Nephron (organoid): ENCODE measurements around the gene MMP25.
"Not testable (repeated sequence)": the region's sequence is repeated elsewhere in the genome, so short reads cannot be mapped to it uniquely, and the experiment has no call there.

Experiments
- H3K27ac Mint-ChIP-seq, 3 experiments: 2 replicates each; pipeline ENCODE4 v1.8.0; 2020; ENCODE audit warnings: mixed read lengths in 3 of 3, mild to moderate bottlenecking in 2 of 3, moderate library complexity in 1 of 3
- H3K27me3 Mint-ChIP-seq: 2 replicates; pipeline ENCODE4 v1.8.0; 2021; ENCODE audit warnings: low read depth, mild to moderate bottlenecking, moderate library complexity, mixed read lengths
- H3K36me3 Mint-ChIP-seq: 2 replicates; pipeline ENCODE4 v1.8.0; 2020; ENCODE audit warnings: low read depth, mixed read lengths
- H3K4me1 Mint-ChIP-seq: 2 replicates; pipeline ENCODE4 v1.8.0; 2020; ENCODE audit warnings: mixed read lengths
- H3K4me3 Mint-ChIP-seq, 3 experiments: 2 replicates each; pipeline ENCODE4 v1.8.0; 2020; ENCODE audit warnings: mild to moderate bottlenecking in 3 of 3, mixed read lengths in 3 of 3, moderate library complexity in 2 of 3
- H3K9me3 Mint-ChIP-seq: 2 replicates; pipeline ENCODE4 v1.8.0; 2020; ENCODE audit warnings: mixed read lengths
- TF ChIP-seq, protein P1 (sequence below), 3 experiments: fragments of 200-600 bp; sonication (generic); IDR thresholded peaks; one replicate each; pipeline ENCODE4 v1.5.0; 2021; ENCODE audit warnings: antibody characterized with exemption in 3 of 3; ENCODE audit not compliant: unreplicated experiment in 3 of 3

Gene MMP25

DNA sequence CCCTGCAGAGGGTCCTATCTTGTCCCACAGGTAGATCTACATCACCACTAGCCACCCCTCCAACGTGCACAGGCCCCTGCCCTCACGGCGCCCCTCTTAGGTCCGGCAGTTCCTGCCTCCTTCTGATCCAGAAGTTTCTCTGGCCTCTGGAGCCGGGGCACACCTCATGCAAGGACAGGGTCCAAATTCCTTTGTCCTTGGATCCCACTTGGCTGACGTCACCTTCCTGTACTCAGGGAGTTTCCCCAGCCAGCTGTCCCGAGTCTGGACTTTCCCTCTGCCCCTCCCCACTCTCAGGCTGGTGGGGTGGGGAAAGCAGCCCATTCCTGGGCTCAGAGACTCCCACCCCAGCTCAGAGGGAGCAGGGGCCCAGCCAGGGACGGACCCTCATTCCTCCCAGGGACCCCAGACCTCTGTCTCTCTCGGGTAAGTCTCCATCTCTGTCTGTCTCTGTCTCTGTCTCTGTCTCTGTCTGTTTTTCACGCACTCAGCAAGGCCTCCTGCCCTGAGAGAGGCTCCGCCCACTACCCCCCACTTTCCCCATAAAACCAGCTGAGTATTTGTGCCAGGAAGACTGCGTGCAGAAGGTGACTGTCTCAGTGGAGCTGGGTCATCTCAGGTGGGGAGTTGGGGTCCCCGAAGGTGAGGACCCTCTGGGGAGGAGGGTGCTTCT is 18.8 kb downstream of the MMP25 start, which contains the start of gene IL32:
Gene IL32 (plus strand): TSS at position 572 of the 673 bp plus-strand sequence. CDS start 172 bp downstream, outside the sequence.
- no peaks in the 10 kb centered on the region for H3K36me3 Mint-ChIP-seq
- H3K27ac Mint-ChIP-seq, result peak within 1 kb of the TSS in 1 of 3 experiments; percentile 50
- no peaks in the 10 kb centered on the region for H3K9me3 Mint-ChIP-seq
- peak within 1 kb of the TSS; percentile 28 to 94 (median 86) for H3K4me3 Mint-ChIP-seq
- TF ChIP-seq, protein P1, sequence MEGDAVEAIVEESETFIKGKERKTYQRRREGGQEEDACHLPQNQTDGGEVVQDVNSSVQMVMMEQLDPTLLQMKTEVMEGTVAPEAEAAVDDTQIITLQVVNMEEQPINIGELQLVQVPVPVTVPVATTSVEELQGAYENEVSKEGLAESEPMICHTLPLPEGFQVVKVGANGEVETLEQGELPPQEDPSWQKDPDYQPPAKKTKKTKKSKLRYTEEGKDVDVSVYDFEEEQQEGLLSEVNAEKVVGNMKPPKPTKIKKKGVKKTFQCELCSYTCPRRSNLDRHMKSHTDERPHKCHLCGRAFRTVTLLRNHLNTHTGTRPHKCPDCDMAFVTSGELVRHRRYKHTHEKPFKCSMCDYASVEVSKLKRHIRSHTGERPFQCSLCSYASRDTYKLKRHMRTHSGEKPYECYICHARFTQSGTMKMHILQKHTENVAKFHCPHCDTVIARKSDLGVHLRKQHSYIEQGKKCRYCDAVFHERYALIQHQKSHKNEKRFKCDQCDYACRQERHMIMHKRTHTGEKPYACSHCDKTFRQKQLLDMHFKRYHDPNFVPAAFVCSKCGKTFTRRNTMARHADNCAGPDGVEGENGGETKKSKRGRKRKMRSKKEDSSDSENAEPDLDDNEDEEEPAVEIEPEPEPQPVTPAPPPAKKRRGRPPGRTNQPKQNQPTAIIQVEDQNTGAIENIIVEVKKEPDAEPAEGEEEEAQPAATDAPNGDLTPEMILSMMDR (IDR thresholded peaks at IDR 0.05; ENCODE audit: unreplicated experiment in 3 of 3), result no peak
- peaks cover 11% of the 10 kb centered on the region for H3K27me3 Mint-ChIP-seq
- H3K4me1 Mint-ChIP-seq, result peaks cover 34% of the 10 kb centered on the region

DNA sequence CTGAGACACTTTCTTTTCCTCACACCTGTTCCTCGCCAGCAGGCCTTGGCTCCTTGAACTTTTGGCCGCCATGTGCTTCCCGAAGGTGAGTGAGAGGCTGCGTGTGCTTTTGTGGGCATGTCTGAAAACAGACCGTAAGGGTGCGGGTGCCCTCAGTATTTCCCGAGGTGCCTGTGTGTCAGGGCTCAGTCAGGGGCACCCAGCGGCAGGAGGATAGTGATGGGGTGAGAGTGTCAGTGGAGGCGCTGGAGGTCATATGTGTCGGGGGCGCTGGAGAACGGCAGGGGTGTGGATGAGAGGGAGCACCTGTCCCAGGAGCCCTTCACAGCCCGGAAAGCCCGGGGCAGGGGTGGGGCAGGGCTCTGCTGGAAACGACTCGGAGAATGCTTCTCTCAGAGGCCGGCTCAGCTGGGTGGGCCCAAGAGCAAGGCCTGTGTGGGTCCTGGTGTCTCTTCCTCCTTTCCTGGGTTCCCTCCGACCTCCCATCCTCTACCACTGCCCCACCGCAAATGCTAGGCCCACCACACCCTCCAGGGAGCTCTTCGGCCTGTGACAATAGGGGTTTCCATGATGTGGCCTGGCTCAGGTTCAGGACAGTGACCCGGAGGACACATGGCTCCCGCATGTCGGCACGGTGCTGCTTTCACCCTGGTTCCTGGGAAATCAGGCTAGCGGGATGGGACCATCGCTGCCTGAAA is 19.5 kb downstream of the MMP25 start:
- Mint-ChIP-seq H3K27ac (no peak overlapping the region), H3K36me3 (no peaks in the 10 kb centered on the region), H3K4me1 (peaks cover 30% of the 10 kb centered on the region), H3K9me3 (no peaks in the 10 kb centered on the region), H3K27me3 (peaks cover 4% of the 10 kb centered on the region), H3K4me3 (peak overlapping the region; percentile 28 to 94 (median 86))
- TF ChIP-seq, protein P1 (IDR thresholded peaks at IDR 0.05; ENCODE audit: unreplicated experiment in 3 of 3), result no peak

GRCh38 chr16:3066440-3066748 is 20.0 kb downstream of the MMP25 start:
- Mint-ChIP-seq H3K36me3 (no peaks in the 10 kb centered on the region), H3K4me1 (peaks cover 30% of the 10 kb centered on the region), H3K4me3 (peak overlapping the region in 2 of 3 experiments; percentile 86 to 94), H3K27me3 (peaks cover 4% of the 10 kb centered on the region), H3K9me3 (no peaks in the 10 kb centered on the region), H3K27ac (no peak overlapping the region)
- TF ChIP-seq, protein P1 (IDR thresholded peaks at IDR 0.05; ENCODE audit: unreplicated experiment in 3 of 3), result no peak

- Mint-ChIP-seq H3K27ac (no peak overlapping the region), H3K27me3 (peaks cover 4% of the 10 kb centered on the region), H3K9me3 (no peaks in the 10 kb centered on the region), H3K4me3 (peak overlapping the region in 1 of 3 experiments; percentile 26), H3K36me3 (no peaks in the 10 kb centered on the region), H3K4me1 (peaks cover 25% of the 10 kb centered on the region)
- TF ChIP-seq, protein P1 (IDR thresholded peaks at IDR 0.05; ENCODE audit: unreplicated experiment in 3 of 3), result no peak
Measured at GRCh38 chr16:3068487-3068886, 22.1 kb downstream of the MMP25 start.

DNA sequence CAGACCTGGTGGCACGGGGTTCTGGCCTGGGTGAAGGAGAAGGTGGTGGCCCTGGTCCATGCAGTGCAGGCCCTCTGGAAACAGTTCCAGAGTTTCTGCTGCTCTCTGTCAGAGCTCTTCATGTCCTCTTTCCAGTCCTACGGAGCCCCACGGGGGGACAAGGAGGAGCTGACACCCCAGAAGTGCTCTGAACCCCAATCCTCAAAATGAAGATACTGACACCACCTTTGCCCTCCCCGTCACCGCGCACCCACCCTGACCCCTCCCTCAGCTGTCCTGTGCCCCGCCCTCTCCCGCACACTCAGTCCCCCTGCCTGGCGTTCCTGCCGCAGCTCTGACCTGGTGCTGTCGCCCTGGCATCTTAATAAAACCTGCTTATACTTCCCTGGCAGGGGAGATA is 22.8 kb downstream of the MMP25 start:
- not testable (repeated sequence) for H3K9me3 Mint-ChIP-seq
- peaks cover 21% of the 10 kb centered on the region for H3K4me1 Mint-ChIP-seq

DNA sequence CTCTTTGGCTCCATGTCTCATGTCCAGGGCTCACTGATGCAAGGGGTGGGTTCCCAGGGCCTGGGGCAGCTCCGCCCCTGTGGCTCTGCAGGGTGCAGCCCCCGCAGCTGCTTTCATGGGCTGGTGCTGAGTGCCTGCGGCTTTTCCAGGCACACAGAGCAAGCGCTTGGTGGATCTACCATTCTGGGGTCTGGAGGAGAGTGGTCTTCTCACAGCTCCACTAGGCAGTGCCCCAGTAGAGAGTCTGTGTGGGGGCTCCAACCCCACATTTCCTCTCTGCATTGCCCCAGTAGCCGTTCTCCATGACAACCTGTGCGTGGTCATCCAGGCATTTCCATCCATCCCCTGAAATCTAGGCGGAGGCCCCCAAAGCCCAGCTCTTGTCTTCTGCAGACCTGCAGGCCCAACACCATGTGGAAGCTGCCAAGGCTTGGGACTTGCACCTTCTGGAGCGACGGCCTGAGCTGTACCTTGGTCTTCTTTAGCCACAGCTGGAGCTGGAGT is 24.3 kb downstream of the MMP25 start:
- TF ChIP-seq, protein P1 (IDR thresholded peaks at IDR 0.05; ENCODE audit: unreplicated experiment in 3 of 3), result no peak
- H3K27ac Mint-ChIP-seq, result no peak overlapping the region
- peak overlapping the region in 1 of 3 experiments; percentile 39 for H3K4me3 Mint-ChIP-seq
- no peaks in the 10 kb centered on the region for H3K36me3 Mint-ChIP-seq
- H3K4me1 Mint-ChIP-seq, result peaks cover 16% of the 10 kb centered on the region
- no peaks in the 10 kb centered on the region for H3K9me3 Mint-ChIP-seq
- H3K27me3 Mint-ChIP-seq, result peaks cover 16% of the 10 kb centered on the region

More for the DNA sequence above, 22.8 kb downstream of the MMP25 start:
- Mint-ChIP-seq H3K4me3 (peak overlapping the region in 1 of 3 experiments; percentile 45), H3K27me3 (peaks cover 11% of the 10 kb centered on the region)
- not testable (repeated sequence) for H3K36me3 Mint-ChIP-seq, H3K27ac Mint-ChIP-seq
